D721Med (cell line): ENCODE results near the gene DLGAP4.

ENCODE experiments used
- DNase-seq: peaks from one replicate; pipeline ENCODE4 v3.0.0; 2011; ENCODE audit warnings: low spot score; ENCODE audit not compliant: insufficient read length
- FAIRE-seq: peaks from 2 replicates; lab custom pipeline; 2011; peaks lifted over from hg19 to GRCh38; lab: Jason Lieb, UNC
- CTCF ChIP-seq: IDR thresholded peaks from 2 replicates; pipeline ENCODE4 v1.5.1; 2012; ENCODE audit warnings: mild to moderate bottlenecking, control low read depth; ENCODE audit not compliant: insufficient read depth; ENCODE audit errors: missing control alignments

Gene DLGAP4

GRCh38 chr20:36466089-36466488 is 159.9 kb downstream of the DLGAP4 start:
- DNase-seq (no peak), FAIRE-seq (no peak)
- no peak for TF ChIP-seq CTCF

GRCh38 chr20:36467076-36467999 is 161.2 kb downstream of the DLGAP4 start:
- FAIRE-seq: no peak
- TF ChIP-seq CTCF: no peak
- peak; percentile 57 for DNase-seq

GRCh38 chr20:36468149-36469000 is 162.2 kb downstream of the DLGAP4 start:
- TF ChIP-seq CTCF: no peak
- no peak for FAIRE-seq
- DNase-seq: no peak

GRCh38 chr20:36469973-36470372 is 163.8 kb downstream of the DLGAP4 start:
- no peak for FAIRE-seq
- TF ChIP-seq CTCF: no peak
- no peak for DNase-seq

- no peak for DNase-seq
- no peak for FAIRE-seq
- TF ChIP-seq CTCF: no peak
Measured at GRCh38 chr20:36471885-36472636, 165.9 kb downstream of the DLGAP4 start.

- no peak for TF ChIP-seq CTCF
- DNase-seq: no peak
- FAIRE-seq: no peak
Measured at GRCh38 chr20:36472637-36473090, 166.5 kb downstream of the DLGAP4 start.
